GM18498 (cell line): ENCODE data around the gene OR52E4.

ENCODE experiments used
- ATAC-seq: cut with Tn5 transposase; IDR thresholded peaks from one replicate; pipeline ENCODE4 v1.9.1; 2021; ENCODE audit warnings: mild to moderate bottlenecking, moderate library complexity; ENCODE audit not compliant: unreplicated experiment

OR52E4 gene

GRCh38 chr11:5928811-5929210, 48.4 kb downstream of the OR52E4 start:
- no peak for ATAC-seq

- no peak for ATAC-seq
Observed at GRCh38 chr11:5929571-5930368, 49.3 kb downstream of the OR52E4 start.

- no peak for ATAC-seq
Observed at GRCh38 chr11:5930614-5931013, 50.2 kb downstream of the OR52E4 start.

- ATAC-seq = no peak
Observed at GRCh38 chr11:5931061-5931460, 50.6 kb downstream of the OR52E4 start.

- ATAC-seq = no peak
Observed at GRCh38 chr11:5932671-5933070, 52.2 kb downstream of the OR52E4 start.

GRCh38 chr11:5933116-5933515, 52.7 kb downstream of the OR52E4 start:
- ATAC-seq = no peak
